ENCODE measurements around the gene MRPS23. TPM values are rescaled to one million over a fixed set of nuclear protein-coding genes. Genes with fewer than 3 reads are reported as not detected.

The MRPS23 gene
- total and polyA plus RNA-seq, 2 of the 8 experiments (the other 6 are each of a cell fraction or from before 2014, with no cell fraction given), result 38.6 to 60.4 TPM

DNA sequence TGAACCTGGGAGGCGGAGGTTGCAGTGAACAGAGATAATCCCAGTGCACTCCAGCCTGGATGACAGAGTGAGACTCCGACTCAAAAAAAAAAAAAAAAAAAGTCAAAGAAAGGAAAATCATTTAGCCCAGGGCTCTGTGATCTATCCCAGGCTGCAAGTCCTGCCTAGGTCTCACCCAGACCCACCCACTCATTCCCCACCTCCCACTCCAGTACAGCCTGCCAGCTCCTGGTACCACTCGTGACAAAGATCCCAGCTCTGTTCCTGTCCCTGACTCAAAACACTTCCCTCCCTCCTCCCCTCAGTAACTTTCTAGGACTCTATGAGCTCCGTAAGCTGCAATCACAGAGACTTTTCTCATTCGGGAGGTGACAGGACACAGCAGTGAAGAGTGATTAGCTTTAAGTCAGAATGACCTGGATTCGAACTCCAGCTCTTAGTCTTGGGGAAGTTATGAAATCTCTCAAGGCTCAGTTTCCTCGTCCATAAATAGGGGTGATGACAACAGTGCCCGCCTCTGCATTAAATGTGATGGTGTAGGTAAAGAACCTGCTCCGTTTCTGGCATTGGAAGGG is 28.0 kb upstream of the MRPS23 start (continued):
- no peak for TF ChIP-seq CHD7 (IDR thresholded peaks at IDR 0.05; ENCODE audit: insufficient replicate concordance, low read length)
- TF ChIP-seq TBP (IDR thresholded peaks at IDR 0.05; ENCODE audit: low read depth, low read length), result no peak
- TF ChIP-seq SP2 (IDR thresholded peaks at IDR 0.05; ENCODE audit: low read length), result no peak
- no peak for TF ChIP-seq CBX8 (IDR thresholded peaks at IDR 0.05; ENCODE audit: borderline replicate concordance, low read depth, low read length)
- no peak for TF ChIP-seq SAP30 (IDR thresholded peaks at IDR 0.05; ENCODE audit: insufficient read depth, insufficient replicate concordance, low read length)
- no peak for TF ChIP-seq CHD2 (IDR thresholded peaks at IDR 0.05; ENCODE audit: low read length)
- TF ChIP-seq KDM4A (IDR thresholded peaks at IDR 0.05; ENCODE audit: low read depth, low read length, severe bottlenecking), result no peak
